Neural cell (in vitro differentiated cells): Measurements from ENCODE around the gene UROC1. TPM values are rescaled to one million over a fixed set of nuclear protein-coding genes. Genes with fewer than 3 reads are reported as not detected.

Experiments
- H2AFZ ChIP-seq: fragments of 200-600, 300-800 bp; sonication (generic), shearing (Covaris generic); 2 replicates; pipeline ENCODE4 v1.6.0; 2014; ENCODE audit warnings: low read depth, mild to moderate bottlenecking, antibody characterized with exemption, low read length, moderate library complexity
- H3F3A ChIP-seq: fragments of 200-600 bp; shearing (Covaris generic); 2 replicates; pipeline ENCODE4 v1.6.1; 2016; ENCODE audit warnings: mild to moderate bottlenecking, moderate library complexity, mixed read lengths, antibody characterized with exemption, low read length; ENCODE audit not compliant: insufficient read depth, poor library complexity, severe bottlenecking
- H3K27ac ChIP-seq: fragments of 200-600, 300-800 bp; sonication (generic), shearing (Covaris generic); 2 replicates; pipeline ENCODE4 v1.5.1; 2014; ENCODE audit warnings: mild to moderate bottlenecking, low read length, moderate library complexity
- H3K27me3 ChIP-seq: fragments of 300-800, 200-600 bp; sonication (generic), shearing (Covaris generic); 2 replicates; pipeline ENCODE4 v1.6.0; 2014; ENCODE audit warnings: mild to moderate bottlenecking, low read depth, low read length, moderate library complexity; ENCODE audit not compliant: insufficient read depth
- H3K36me3 ChIP-seq: fragments of 300-800, 200-600 bp; sonication (generic), shearing (Covaris generic); 2 replicates; pipeline ENCODE4 v1.5.1; 2014; ENCODE audit warnings: mild to moderate bottlenecking, antibody characterized with exemption, low read length, moderate library complexity; ENCODE audit not compliant: insufficient read depth
- H3K4me2 ChIP-seq: fragments of 300-800, 200-600 bp; sonication (generic), shearing (Covaris generic); 2 replicates; pipeline ENCODE4 v1.6.0; 2014; ENCODE audit warnings: mild to moderate bottlenecking, low read length
- H3K4me3 ChIP-seq: fragments of 300-800, 200-600 bp; sonication (generic), shearing (Covaris generic); 2 replicates; pipeline ENCODE4 v1.5.1; 2014; ENCODE audit warnings: mild to moderate bottlenecking, low read length, moderate library complexity
- H3K79me2 ChIP-seq: fragments of 200-600 bp; shearing (Covaris generic); replicated peaks from 2 replicates; pipeline ENCODE4 v1.6.0; 2014; ENCODE audit warnings: mild to moderate bottlenecking, low read length, moderate library complexity; ENCODE audit not compliant: insufficient read depth
- H3K9ac ChIP-seq: fragments of 300-800, 200-600 bp; sonication (generic), shearing (Covaris generic); 2 replicates; pipeline ENCODE4 v1.6.1; 2016; ENCODE audit warnings: mild to moderate bottlenecking, low read length, mixed read lengths
- H3K9me2 ChIP-seq: fragments of 200-600 bp; shearing (Covaris generic); 2 replicates; pipeline ENCODE4 v1.6.1; 2016; ENCODE audit warnings: mild to moderate bottlenecking, low read length, mixed read lengths; ENCODE audit not compliant: insufficient read depth
- H3K9me3 ChIP-seq: fragments of 200-600, 300-800 bp; sonication (generic), shearing (Covaris generic); 2 replicates; pipeline ENCODE4 v1.6.1; 2016; ENCODE audit warnings: mild to moderate bottlenecking, mixed run types, low read length, moderate library complexity, mixed read lengths
- H4K20me1 ChIP-seq: fragments of 200-600 bp; shearing (Covaris generic); 2 replicates; pipeline ENCODE4 v1.6.1; 2016; ENCODE audit warnings: mild to moderate bottlenecking, mixed run types; ENCODE audit not compliant: insufficient read depth
- EP300 ChIP-seq: fragments of 450-650 bp; conservative IDR thresholded peaks from 2 replicates; pipeline ENCODE4 v1.6.1; 2014; ENCODE audit warnings: antibody characterized with exemption, mild to moderate bottlenecking, moderate library complexity; ENCODE audit not compliant: poor library complexity, severe bottlenecking
- EZH2 ChIP-seq: fragments of 200-600, 300-800 bp; shearing (Covaris generic), sonication (generic); IDR thresholded peaks from 2 replicates; pipeline ENCODE4 v1.6.1; 2014; ENCODE audit warnings: antibody characterized with exemption, low read length, borderline replicate concordance, mild to moderate bottlenecking; ENCODE audit not compliant: insufficient read depth, poor library complexity, severe bottlenecking
- MXI1 ChIP-seq: fragments of 450-650 bp; conservative IDR thresholded peaks from 2 replicates; pipeline ENCODE4 v1.6.1; 2014; ENCODE audit warnings: antibody characterized with exemption, mild to moderate bottlenecking; ENCODE audit not compliant: poor library complexity, severe bottlenecking
- POLR2AphosphoS5 ChIP-seq: IDR thresholded peaks from 2 replicates; pipeline ENCODE4 v1.6.1; 2012
- RAD21 ChIP-seq: fragments of 450-650 bp; conservative IDR thresholded peaks from 2 replicates; pipeline ENCODE4 v1.6.1; 2014; ENCODE audit warnings: antibody characterized with exemption, mild to moderate bottlenecking, moderate library complexity
- SMC3 ChIP-seq: fragments of 450-650 bp; conservative IDR thresholded peaks from 2 replicates; pipeline ENCODE4 v1.6.1; 2014; ENCODE audit warnings: antibody characterized with exemption, mild to moderate bottlenecking, moderate library complexity; ENCODE audit not compliant: poor library complexity
- TAF1 ChIP-seq: IDR thresholded peaks from 2 replicates; pipeline ENCODE4 v1.6.1; 2012; ENCODE audit warnings: low read depth
- polyA plus RNA-seq: library from polyadenylated mRNA; depleted of rRNA; stranded (reverse); fragments of >200 nt; gene quantifications from 2 replicates; pipeline ENCODE4 v1.2.3, GENCODE V29; 2014
- TF ChIP-seq, protein P1 (sequence below): fragments of 450-650 bp; IDR thresholded peaks from 2 replicates; pipeline ENCODE4 v1.5.1; 2014; ENCODE audit warnings: antibody characterized with exemption, mild to moderate bottlenecking, moderate library complexity; ENCODE audit not compliant: poor library complexity, severe bottlenecking
- TF ChIP-seq, protein P2 (sequence below): IDR thresholded peaks from 2 replicates; pipeline ENCODE4 v1.6.1; 2012; ENCODE audit warnings: borderline replicate concordance

UROC1 gene
- polyA plus RNA-seq, 1 donor from 2014 or later = not detected

DNA sequence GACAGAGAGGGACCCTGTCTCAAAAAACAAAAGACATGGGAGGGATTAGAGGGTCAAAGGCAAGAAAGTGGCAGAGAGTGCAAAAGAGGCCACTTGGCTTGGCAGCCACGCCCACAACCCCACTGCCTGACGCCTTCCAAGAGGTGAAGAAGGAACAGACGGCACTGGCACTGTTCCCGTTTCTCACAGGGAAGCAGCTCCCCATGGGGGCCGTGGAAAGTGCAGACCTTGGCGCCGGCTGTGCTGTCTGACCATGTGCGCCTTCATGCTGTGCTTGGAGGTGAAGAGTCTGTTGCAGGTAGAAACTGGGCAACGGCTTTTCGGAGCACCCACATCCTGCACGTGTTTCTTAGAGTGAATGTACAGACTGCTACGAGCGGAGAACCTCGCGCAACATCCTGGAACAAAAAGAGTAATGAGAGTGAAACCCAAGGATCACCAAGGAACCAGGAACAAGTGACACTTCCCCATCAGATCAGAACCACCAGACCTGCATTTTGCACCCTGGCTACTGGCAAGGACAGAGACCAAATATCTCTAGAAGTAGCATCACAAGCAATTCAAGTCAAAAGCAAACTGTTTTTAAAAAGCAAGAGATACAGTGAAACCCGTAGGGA is 51.5 kb downstream of the UROC1 start:
- no peaks in the 10 kb centered on the region for H3K27me3 ChIP-seq
- no peak overlapping the region for H2AFZ ChIP-seq
- H3K36me3 ChIP-seq = peaks cover 5% of the 10 kb centered on the region
- H3K9me2 ChIP-seq = no peaks in the 10 kb centered on the region
- H3K9ac ChIP-seq = no peak overlapping the region
- no peaks in the 10 kb centered on the region for H3K9me3 ChIP-seq
- H4K20me1 ChIP-seq = peaks cover 3% of the 10 kb centered on the region
- no peak overlapping the region for H3K4me2 ChIP-seq
- no peaks in the 10 kb centered on the region for H3F3A ChIP-seq
- no peak overlapping the region for H3K27ac ChIP-seq
- TF ChIP-seq TAF1 = no peak
- no peak for TF ChIP-seq EZH2
- TF ChIP-seq, protein P1, sequence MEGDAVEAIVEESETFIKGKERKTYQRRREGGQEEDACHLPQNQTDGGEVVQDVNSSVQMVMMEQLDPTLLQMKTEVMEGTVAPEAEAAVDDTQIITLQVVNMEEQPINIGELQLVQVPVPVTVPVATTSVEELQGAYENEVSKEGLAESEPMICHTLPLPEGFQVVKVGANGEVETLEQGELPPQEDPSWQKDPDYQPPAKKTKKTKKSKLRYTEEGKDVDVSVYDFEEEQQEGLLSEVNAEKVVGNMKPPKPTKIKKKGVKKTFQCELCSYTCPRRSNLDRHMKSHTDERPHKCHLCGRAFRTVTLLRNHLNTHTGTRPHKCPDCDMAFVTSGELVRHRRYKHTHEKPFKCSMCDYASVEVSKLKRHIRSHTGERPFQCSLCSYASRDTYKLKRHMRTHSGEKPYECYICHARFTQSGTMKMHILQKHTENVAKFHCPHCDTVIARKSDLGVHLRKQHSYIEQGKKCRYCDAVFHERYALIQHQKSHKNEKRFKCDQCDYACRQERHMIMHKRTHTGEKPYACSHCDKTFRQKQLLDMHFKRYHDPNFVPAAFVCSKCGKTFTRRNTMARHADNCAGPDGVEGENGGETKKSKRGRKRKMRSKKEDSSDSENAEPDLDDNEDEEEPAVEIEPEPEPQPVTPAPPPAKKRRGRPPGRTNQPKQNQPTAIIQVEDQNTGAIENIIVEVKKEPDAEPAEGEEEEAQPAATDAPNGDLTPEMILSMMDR = no peak
- TF ChIP-seq MXI1 = no peak
- TF ChIP-seq, protein P2, sequence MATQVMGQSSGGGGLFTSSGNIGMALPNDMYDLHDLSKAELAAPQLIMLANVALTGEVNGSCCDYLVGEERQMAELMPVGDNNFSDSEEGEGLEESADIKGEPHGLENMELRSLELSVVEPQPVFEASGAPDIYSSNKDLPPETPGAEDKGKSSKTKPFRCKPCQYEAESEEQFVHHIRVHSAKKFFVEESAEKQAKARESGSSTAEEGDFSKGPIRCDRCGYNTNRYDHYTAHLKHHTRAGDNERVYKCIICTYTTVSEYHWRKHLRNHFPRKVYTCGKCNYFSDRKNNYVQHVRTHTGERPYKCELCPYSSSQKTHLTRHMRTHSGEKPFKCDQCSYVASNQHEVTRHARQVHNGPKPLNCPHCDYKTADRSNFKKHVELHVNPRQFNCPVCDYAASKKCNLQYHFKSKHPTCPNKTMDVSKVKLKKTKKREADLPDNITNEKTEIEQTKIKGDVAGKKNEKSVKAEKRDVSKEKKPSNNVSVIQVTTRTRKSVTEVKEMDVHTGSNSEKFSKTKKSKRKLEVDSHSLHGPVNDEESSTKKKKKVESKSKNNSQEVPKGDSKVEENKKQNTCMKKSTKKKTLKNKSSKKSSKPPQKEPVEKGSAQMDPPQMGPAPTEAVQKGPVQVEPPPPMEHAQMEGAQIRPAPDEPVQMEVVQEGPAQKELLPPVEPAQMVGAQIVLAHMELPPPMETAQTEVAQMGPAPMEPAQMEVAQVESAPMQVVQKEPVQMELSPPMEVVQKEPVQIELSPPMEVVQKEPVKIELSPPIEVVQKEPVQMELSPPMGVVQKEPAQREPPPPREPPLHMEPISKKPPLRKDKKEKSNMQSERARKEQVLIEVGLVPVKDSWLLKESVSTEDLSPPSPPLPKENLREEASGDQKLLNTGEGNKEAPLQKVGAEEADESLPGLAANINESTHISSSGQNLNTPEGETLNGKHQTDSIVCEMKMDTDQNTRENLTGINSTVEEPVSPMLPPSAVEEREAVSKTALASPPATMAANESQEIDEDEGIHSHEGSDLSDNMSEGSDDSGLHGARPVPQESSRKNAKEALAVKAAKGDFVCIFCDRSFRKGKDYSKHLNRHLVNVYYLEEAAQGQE = no peak
- no peak for TF ChIP-seq POLR2AphosphoS5
- TF ChIP-seq SMC3 = no peak
- no peak for TF ChIP-seq RAD21
- no peak for TF ChIP-seq EP300
- no peak overlapping the region for H3K4me3 ChIP-seq
- H3K79me2 ChIP-seq = peaks cover 27% of the 10 kb centered on the region

DNA sequence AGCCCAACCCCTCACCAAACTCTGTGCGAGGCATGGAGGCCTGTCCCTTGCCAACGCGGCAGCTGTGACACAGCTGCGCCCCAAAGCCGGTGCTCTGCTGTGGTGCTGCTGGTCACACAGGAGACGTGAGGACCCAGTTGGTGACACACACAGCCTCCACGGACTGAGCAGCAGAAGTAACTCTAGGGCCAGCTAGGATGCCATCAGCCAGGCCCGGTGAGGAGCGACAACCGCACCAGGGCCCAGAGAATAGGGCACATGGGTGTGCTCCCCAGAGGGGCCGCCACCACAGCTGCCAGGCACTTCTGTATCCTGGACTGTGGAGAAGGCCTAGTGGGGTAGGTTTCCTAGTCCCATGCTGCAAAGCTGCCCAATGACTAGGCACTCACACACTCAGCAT is 52.6 kb downstream of the UROC1 start:
- Histone ChIP-seq H3F3A (no peaks in the 10 kb centered on the region), H3K27ac (no peak overlapping the region), H2AFZ (no peak overlapping the region), H3K27me3 (no peaks in the 10 kb centered on the region), H3K4me2 (no peak overlapping the region), H3K9me2 (no peaks in the 10 kb centered on the region), H4K20me1 (peaks cover 9% of the 10 kb centered on the region), H3K9me3 (no peaks in the 10 kb centered on the region), H3K9ac (no peak overlapping the region), H3K79me2 (peaks cover 23% of the 10 kb centered on the region), H3K4me3 (no peak overlapping the region), H3K36me3 (peaks cover 5% of the 10 kb centered on the region)
- TF ChIP-seq, protein P1 = no peak
- TF ChIP-seq RAD21 (no peak), EZH2 (no peak), SMC3 (no peak), POLR2AphosphoS5 (no peak), TAF1 (no peak), MXI1 (no peak), EP300 (no peak)
- TF ChIP-seq, protein P2 = no peak
